Activated naive CD8-positive, alpha-beta T cell (primary cell): ENCODE measurements around the gene ULBP2.
"Not testable (repeated sequence)": the region's sequence is repeated elsewhere in the genome, so short reads cannot be mapped to it uniquely, and the experiment has no call there.

ENCODE experiments used
- H3K27ac Mint-ChIP-seq: one replicate; pipeline ENCODE4 v1.8.0; 2021; ENCODE audit warnings: mixed read lengths
- H3K27me3 Mint-ChIP-seq: one replicate; pipeline ENCODE4 v1.8.0; 2021; ENCODE audit warnings: mixed read lengths
- H3K36me3 Mint-ChIP-seq: one replicate; pipeline ENCODE4 v1.8.0; 2021; ENCODE audit warnings: mixed read lengths
- H3K4me1 Mint-ChIP-seq: one replicate; pipeline ENCODE4 v1.8.0; 2021; ENCODE audit warnings: low read depth, mixed read lengths
- H3K4me3 Mint-ChIP-seq: one replicate; pipeline ENCODE4 v1.8.0; 2021; ENCODE audit warnings: mild to moderate bottlenecking, mixed read lengths
- H3K9me3 Mint-ChIP-seq: one replicate; pipeline ENCODE4 v1.8.0; 2021; ENCODE audit warnings: low read depth, mixed read lengths

The ULBP2 gene

GRCh38 chr6:149961728-149962425, 20.1 kb downstream of the ULBP2 start:
- H3K4me1 Mint-ChIP-seq, result peaks cover 23% of the 10 kb centered on the region

DNA sequence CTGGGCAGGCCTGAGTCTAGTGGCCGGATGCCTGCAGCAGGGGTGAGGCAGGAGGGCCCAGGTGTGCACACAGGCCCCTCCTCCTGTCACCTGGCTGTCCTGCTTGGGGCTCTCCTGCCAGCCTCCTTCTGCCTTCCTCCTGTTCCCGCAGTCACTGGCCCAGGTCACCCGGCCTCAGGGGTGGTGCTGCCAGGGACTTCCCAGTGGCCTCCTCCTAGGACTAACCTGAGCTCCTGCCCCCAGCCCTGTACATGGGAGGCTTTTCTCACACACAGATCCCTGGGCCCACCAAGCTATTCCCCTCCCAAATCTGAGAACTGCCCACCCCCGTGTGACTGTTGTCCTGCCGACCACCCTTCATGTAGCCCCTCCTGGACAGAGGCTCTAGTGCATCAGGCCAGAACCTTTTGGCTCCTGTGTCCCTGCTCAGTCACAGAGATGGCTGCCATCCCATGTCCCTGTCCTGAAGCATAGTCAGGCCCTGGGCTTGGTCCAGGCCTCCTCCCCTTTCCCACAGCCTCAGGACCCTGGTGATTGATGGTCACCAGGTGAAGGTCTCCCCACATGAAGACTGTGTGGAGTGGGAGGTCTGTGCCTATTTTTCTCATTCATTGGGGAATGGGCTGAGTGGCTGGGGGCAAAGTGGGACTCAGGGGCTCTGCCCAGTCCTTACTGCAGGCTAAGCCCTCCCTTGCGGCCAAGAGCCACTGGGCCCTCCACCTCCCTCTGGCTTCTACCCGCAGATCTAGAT, 20.8 kb downstream of the ULBP2 start:
- H3K36me3 Mint-ChIP-seq, result peaks cover 2% of the 10 kb centered on the region
- H3K27me3 Mint-ChIP-seq, result peaks cover 52% of the 10 kb centered on the region
- no peak overlapping the region for H3K27ac Mint-ChIP-seq
- peak overlapping the region; percentile 92 for H3K4me3 Mint-ChIP-seq
- H3K9me3 Mint-ChIP-seq, result no peaks in the 10 kb centered on the region
- H3K4me1 Mint-ChIP-seq, result peaks cover 23% of the 10 kb centered on the region

More at GRCh38 chr6:149961728-149962425, 20.1 kb downstream of the ULBP2 start:
- no peaks in the 10 kb centered on the region for H3K9me3 Mint-ChIP-seq
- H3K4me3 Mint-ChIP-seq, result peak overlapping the region; percentile 17
- peaks cover 49% of the 10 kb centered on the region for H3K27me3 Mint-ChIP-seq
- H3K36me3 Mint-ChIP-seq, result no peaks in the 10 kb centered on the region
- no peak overlapping the region for H3K27ac Mint-ChIP-seq

DNA sequence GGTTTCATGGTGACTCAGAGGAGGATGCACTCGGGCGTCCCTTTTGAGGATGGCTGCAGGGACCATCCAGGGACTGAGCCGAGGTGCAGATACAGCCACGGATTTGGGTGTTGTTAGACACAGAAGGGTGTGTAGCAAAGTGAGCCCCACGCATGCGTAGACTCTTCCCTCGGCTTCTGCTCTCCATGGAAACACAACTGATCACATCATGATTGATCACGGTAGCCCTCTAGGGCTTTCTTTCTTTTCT, 21.3 kb downstream of the ULBP2 start:
- Mint-ChIP-seq H3K27ac (peak overlapping the region; percentile 61), H3K36me3 (peaks cover 2% of the 10 kb centered on the region), H3K9me3 (no peaks in the 10 kb centered on the region), H3K4me1 (peaks cover 23% of the 10 kb centered on the region), H3K4me3 (peak overlapping the region; percentile 92), H3K27me3 (peaks cover 51% of the 10 kb centered on the region)

DNA sequence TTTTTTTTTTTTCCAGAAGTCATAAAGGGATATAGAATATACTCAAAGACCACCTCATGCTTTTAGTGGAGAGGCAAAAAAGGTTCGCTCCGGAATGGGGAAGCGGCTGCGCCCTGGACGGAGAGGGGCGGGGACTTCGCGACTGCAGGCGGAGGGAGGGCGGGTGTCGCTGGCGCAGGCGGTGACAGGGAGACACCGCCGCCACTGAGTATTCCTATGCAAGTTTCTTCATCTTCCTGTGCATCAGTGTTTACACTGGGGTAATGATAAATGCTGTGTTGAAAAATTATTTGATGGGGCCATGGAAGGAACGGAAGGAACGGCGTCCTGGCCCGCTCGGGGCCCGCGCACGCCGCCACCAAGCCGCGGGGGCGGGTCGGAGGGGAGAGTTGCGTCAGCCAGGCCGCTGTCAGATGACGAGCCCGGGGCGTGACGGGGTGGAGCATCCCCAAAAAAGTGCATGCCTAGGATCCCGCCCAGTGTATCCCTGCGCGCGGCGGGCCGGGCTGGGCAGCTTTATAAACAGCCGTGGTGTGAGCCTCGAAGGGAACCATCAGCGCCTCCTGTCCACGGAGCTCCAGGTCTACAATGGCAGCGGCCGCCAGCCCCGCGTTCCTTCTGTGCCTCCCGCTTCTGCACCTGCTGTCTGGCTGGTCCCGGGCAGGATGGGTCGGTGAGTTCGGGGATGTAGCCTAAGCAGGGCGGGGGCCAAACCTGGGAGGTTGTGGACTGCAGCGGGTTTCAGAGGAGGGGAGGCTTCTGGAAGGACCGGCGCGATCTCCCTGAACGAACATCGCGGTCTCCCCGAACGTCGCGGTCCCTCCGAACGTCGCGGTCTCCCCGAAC, 21.9 kb downstream of the ULBP2 start, which contains the start of gene ULBP1:
Gene ULBP1 (plus strand): TSS at position 482 of the 846 bp plus-strand sequence. CDS start 107 bp downstream, at position 589.
- Mint-ChIP-seq H3K4me3 (peak within 1 kb of the TSS; percentile 92), H3K27ac (peak within 1 kb of the TSS; percentile 76), H3K9me3 (no peaks in the 10 kb centered on the region), H3K27me3 (peaks cover 53% of the 10 kb centered on the region), H3K4me1 (peaks cover 23% of the 10 kb centered on the region), H3K36me3 (peaks cover 2% of the 10 kb centered on the region)

DNA sequence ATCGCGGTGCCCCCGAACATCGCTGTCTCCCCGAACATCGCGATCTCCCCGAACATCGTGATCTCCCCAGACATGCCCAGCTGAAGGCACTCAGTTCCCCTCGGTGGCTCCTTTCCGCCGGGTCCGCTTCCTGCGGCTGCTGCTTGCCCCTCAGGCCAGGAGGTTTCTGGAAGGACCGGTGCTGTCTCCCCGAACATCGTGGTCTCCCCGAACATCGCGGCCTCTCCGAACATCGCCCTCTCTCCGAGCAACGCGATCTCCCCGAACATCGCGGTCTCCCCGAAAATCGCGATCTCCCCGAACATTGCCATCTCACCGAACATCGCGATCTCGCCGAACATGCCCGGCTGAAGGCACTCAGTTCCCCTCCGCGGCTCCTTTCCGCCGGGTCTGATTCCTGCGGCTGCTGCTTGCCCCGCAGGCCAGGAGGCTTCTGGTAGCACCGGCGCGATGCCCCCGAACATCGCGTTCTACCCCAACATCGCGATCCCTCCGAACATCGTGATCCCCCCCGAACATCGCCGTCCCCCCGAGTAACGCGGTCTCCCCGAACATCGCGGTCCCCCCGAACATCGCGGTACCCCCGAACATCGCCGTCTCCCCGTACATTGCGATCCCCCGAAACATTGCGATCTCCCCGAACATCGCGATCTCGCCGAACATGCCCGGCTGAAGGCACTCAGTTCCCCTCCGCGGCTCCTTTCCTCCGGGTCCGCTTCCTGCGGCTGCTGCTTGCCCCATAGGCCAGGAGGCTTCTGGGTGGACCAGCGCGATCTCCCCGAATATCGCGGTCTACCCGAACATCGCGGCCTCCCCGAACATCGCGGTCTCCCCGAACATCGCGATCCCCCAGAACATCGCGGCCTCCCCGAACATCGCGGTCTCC, 22.7 kb downstream of the ULBP2 start:
- H3K4me1 Mint-ChIP-seq, result peaks cover 23% of the 10 kb centered on the region
- peak overlapping the region; percentile 86 for H3K27ac Mint-ChIP-seq
- peak overlapping the region; percentile 92 for H3K4me3 Mint-ChIP-seq
- H3K36me3 Mint-ChIP-seq, result peaks cover 2% of the 10 kb centered on the region
- H3K27me3 Mint-ChIP-seq, result peaks cover 49% of the 10 kb centered on the region
- no peaks in the 10 kb centered on the region for H3K9me3 Mint-ChIP-seq

- Mint-ChIP-seq H3K9me3 (no peaks in the 10 kb centered on the region), H3K36me3 (peaks cover 2% of the 10 kb centered on the region), H3K4me3 (peak overlapping the region; percentile 92), H3K27ac (peak overlapping the region; percentile 86), H3K27me3 (peaks cover 51% of the 10 kb centered on the region), H3K4me1 (peaks cover 23% of the 10 kb centered on the region)
Measured at GRCh38 chr6:149965194-149966020, 23.6 kb downstream of the ULBP2 start.

DNA sequence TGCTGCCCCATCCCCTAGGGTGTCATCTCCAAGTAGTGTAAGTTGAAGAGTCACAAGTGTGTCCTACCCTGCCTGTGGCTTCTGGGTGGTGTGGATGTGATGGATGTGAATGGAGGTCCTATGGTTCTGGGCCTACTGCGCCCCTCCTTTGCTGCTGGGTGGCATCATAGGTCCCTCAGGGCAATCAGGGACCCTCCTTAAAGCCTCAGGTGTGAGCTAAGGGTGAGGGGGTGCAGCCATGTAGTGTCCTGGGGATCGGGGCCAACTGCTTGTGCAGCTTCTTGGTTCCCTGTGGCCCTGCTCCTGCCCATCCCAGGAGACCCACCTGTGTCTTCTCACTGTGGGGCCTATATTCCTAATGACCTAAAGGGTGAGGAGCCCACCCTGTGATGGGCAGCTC, 24.5 kb downstream of the ULBP2 start:
- not testable (repeated sequence) for H3K9me3 Mint-ChIP-seq, H3K27ac Mint-ChIP-seq, H3K36me3 Mint-ChIP-seq
- Mint-ChIP-seq H3K4me3 (peak overlapping the region; percentile 92), H3K4me1 (peaks cover 23% of the 10 kb centered on the region), H3K27me3 (peaks cover 50% of the 10 kb centered on the region)

DNA sequence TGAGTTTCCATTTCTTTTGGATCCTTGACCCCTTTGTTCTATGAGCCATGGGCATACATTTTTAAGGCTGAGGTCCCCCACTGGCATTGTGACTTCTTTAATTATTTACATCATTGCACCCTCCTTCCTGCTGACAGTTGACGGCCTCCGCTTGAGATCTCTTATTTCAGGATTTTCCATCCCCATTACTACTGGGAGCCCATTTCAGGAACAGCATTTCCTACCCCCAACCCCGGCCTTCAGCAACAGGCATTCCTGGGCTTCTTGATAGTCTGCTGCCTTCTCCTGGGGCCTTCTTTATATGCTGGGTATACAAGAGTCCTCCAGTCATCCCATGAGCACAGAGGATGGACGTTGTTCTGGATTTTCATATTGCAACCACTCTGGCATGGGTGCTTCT, 25.8 kb downstream of the ULBP2 start:
- H3K27ac Mint-ChIP-seq, result no peak overlapping the region
- no peak overlapping the region for H3K4me3 Mint-ChIP-seq
- H3K36me3 Mint-ChIP-seq, result peaks cover 4% of the 10 kb centered on the region
- no peaks in the 10 kb centered on the region for H3K9me3 Mint-ChIP-seq
- H3K27me3 Mint-ChIP-seq, result peaks cover 53% of the 10 kb centered on the region
- H3K4me1 Mint-ChIP-seq, result peaks cover 23% of the 10 kb centered on the region

DNA sequence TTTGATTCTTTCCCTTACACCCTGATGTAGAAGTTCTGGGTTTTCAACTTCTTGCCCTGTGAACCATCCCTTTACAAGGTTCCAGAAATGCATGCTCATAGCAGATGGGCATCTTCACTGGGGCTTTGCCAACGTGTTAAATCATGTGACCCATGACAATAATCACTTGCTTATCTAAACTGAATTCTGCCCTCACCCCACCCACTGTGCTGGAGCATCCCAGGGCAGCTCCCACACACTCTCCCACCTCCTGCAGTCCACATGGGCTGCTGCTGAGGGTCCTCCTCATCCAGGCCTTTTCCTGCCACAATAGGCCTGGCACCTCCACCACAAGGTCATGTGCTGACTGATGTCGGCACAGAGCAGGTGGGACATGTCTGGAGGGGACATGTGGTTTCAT, 26.2 kb downstream of the ULBP2 start:
- H3K27ac Mint-ChIP-seq, H3K4me3 Mint-ChIP-seq, H3K9me3 Mint-ChIP-seq, H3K36me3 Mint-ChIP-seq: not testable (repeated sequence)
- H3K27me3 Mint-ChIP-seq, result peaks cover 52% of the 10 kb centered on the region
- H3K4me1 Mint-ChIP-seq, result peaks cover 21% of the 10 kb centered on the region

DNA sequence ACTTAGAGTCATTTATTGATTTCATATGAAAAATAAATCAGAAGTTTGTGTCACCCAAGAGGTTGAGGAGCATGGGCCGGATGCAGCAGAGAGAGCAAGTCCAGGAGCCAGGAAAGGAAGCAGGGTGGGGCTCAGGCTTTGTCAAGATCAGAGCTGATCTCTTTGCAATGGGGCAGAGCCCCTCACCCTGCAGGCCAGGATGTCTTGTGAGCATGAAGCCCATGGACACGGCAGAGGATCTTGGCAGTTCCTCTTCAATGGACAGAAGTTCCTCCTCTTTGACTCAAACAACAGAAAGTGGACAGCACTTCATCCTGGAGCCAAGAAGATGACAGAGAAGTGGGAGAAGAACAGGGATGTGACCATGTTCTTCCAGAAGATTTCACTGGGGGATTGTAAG, 27.1 kb downstream of the ULBP2 start:
- H3K4me3 Mint-ChIP-seq, H3K27ac Mint-ChIP-seq, H3K36me3 Mint-ChIP-seq, H3K9me3 Mint-ChIP-seq: not testable (repeated sequence)
- Mint-ChIP-seq H3K27me3 (peaks cover 50% of the 10 kb centered on the region), H3K4me1 (peaks cover 15% of the 10 kb centered on the region)

DNA sequence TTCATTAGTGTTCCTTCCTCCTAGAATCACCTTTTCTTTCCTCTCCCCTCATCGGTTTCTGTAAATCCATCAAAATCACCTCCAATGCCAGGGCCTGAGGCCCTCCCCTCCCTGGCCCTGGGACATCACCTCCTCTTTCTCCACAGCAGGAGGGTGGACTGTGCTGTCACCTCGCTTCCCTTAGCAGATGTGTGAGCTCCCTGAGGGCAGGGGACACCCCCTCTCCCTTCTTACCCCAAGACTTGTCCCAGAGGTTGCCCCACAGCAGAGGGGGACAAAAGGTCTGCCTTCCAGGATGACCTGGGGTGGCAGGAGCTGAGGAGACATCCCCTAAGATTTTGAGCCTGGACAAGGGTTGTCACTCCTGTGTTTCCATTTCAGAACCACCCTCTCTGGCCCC, 27.8 kb downstream of the ULBP2 start:
- Mint-ChIP-seq H3K4me3 (no peak overlapping the region), H3K27me3 (peaks cover 54% of the 10 kb centered on the region), H3K4me1 (peaks cover 10% of the 10 kb centered on the region), H3K36me3 (peaks cover 4% of the 10 kb centered on the region), H3K27ac (no peak overlapping the region), H3K9me3 (no peaks in the 10 kb centered on the region)

- not testable (repeated sequence) for H3K36me3 Mint-ChIP-seq, H3K9me3 Mint-ChIP-seq, H3K27ac Mint-ChIP-seq, H3K4me3 Mint-ChIP-seq, H3K4me1 Mint-ChIP-seq
- H3K27me3 Mint-ChIP-seq, result peaks cover 58% of the 10 kb centered on the region
Measured at GRCh38 chr6:149974394-149974793, 32.6 kb downstream of the ULBP2 start.

- H3K4me1 Mint-ChIP-seq, result no peaks in the 10 kb centered on the region
- no peak overlapping the region for H3K4me3 Mint-ChIP-seq
- H3K27me3 Mint-ChIP-seq, result peaks cover 58% of the 10 kb centered on the region
- H3K36me3 Mint-ChIP-seq, result peaks cover 2% of the 10 kb centered on the region
- no peak overlapping the region for H3K27ac Mint-ChIP-seq
- H3K9me3 Mint-ChIP-seq, result no peaks in the 10 kb centered on the region
Measured at GRCh38 chr6:149974825-149975224, 33.0 kb downstream of the ULBP2 start.

DNA sequence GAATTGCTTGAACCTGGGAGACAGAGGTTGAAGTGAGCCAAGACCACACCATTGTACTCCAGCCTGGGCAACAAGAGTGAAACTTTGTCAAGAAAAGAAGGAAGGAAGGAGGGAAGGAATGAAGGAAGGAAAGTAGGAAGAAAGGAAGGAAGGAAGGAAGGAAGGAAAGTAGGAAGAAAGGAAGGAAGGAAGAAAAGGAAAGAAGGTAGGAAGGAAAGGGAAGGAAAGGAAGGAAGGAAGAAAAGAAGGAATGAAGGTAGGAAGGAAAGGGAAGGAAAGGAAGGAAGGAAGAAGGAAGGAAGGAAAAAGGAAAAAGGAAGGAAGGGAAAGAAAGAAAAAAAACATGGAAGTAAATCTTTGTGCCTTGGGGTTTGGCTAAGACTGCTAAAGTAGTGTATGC, 33.6 kb downstream of the ULBP2 start:
- Mint-ChIP-seq H3K9me3 (no peaks in the 10 kb centered on the region), H3K27me3 (peaks cover 55% of the 10 kb centered on the region), H3K36me3 (peaks cover 2% of the 10 kb centered on the region), H3K4me3 (no peak overlapping the region), H3K4me1 (no peaks in the 10 kb centered on the region), H3K27ac (no peak overlapping the region)
